GM21529 (cell line): Measurements from ENCODE around the gene PSG4.
"Not testable (repeated sequence)": the region's sequence is repeated elsewhere in the genome, so short reads cannot be mapped to it uniquely, and the experiment has no call there.

Experiments
- ATAC-seq: cut with Tn5 transposase; IDR thresholded peaks from one replicate; pipeline ENCODE4 v1.9.1; 2021; ENCODE audit not compliant: unreplicated experiment

The PSG4 gene

DNA sequence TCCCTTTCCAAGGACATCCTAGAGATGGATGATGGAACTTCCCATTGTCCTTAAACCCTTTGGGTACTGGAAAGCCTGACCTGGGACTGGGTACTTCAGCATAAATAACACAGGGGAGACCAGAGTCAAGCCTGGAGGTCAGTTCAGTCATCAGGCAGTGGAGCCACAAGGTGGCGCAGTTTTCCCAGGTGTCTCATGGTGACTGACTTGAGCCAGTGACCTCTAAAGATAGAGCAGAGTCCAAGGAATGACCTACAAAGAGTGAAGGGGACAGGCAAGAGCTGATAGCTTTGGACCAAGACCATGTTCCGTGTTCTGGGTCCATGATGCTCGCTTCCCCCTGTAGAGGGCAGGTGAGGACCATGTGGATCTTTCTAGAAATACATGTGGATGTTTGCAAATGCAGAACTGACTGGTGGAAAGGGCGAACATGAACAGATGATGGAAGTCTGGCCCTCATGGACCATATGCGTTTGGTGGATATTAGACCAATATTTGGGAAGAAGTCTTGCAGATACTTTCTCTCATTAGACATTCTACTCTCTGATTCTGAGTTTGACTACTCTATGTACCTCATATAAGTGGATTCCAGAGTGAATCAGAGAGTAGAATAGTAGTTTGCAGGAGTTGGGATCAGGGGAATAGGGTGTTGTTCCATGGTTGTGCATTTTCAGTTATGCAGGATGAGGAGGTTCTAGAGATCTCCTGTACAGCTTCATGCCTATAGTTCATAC is 6.6 kb downstream of the PSG4 start:
- not testable (repeated sequence) for ATAC-seq

DNA sequence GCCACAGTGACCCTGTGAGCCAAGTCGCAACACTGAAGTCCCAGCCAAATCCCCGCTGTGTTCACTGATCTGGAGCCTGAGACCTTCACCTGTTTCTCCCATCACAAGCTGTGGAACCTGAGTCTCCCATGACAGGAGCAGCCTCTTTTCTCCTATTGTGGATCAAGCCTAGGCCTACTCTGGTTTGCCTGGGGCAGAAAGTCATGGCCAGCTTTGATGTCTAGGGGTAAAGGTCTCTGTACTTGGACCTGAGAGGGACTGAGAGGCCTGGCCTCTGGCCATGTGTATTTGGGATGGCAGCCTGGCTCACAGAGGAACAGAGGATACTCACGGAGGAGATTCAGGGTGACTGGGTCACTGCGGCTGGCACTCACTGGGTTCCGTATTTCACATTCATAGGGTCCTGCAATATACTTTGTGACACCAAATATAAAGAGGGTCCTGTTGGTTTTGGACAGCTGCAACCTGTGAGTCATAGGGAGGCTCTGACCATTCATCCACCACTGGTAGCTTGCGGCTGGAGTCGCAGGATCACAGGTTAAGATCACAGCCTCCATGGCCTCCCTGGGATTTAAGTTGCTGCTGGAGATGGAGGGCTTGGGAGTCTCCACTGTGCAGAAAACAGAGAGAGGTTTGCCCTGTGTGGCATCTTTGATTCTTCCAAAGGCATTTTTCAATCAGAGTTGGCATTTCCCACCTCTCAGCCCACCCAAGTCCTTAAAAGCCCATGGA is 7.6 kb downstream of the PSG4 start:
- ATAC-seq = not testable (repeated sequence)

DNA sequence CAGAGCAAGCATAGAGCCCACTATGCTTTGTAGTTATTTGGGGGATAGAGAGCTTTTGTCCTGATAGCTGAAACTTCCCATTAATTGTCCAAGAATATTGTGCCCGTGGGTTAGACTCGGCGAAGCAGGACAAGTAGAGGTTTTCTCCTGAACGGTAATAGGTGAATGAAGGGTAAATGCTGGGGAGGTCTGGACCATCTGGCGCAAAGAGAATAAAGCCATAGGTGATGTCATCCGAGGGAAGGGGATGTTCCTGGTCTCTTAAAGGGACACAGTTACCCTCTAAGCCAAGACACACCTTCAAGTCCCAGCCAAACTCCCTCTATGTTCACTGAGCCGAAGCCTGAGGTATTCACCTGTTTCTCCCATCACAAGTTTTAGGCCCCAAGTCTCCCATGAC is 11.0 kb downstream of the PSG4 start:
- not testable (repeated sequence) for ATAC-seq

DNA sequence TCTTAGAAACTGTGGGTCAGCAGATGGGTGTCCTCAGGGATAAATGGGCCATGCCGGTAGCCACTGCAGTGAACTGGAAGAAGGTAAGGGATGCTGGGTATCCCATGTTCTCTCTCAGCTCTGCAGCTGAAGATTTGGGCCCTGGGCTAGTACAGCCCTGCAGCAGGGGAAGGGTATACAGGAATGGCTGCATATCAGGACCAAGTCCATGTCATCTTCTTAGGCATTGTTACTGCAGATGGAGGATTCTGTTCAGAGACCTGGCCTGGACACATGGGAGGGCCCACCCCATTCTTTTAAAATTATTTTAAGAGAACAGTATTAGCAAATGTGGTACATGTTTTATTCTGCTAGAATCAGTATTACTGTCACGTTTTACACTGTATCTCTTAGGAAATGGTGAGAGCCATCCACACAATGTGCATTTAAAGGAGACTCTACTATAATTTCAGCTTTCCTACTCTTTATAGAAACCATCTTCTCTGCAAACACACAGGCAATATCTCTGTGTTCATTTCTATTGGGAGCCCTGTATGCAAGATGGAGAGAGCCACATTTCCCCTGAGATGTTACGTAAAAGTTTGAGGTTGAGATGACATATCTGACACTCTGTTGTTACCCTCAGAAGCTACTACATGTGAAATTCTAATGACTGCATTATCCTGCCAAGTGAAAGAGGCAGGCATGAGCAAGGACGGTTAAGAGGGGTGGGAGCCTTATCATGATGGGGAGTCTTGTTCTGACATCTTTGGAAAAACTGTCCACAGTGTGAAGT is 12.9 kb downstream of the PSG4 start:
- ATAC-seq = not testable (repeated sequence)

DNA sequence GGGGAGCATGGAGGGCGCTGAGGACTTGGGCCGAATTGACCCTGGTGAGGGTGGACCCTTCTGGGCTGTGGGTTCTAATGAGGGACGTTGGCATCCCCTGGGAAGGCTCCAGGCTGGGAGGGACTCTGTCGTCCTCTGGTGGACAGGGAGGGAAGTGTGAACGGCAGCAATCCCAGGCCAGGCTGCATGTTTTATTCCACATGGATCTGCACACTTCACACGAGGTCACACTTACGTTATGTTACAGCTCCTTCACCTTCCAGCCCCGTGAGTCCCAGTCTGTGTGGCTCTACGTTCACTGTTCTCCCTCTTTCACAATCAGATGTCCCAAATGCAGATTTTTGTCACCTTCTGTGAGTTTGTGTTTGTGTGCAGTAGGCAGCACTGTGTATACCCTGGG is 17.3 kb downstream of the PSG4 start:
- not testable (repeated sequence) for ATAC-seq

DNA sequence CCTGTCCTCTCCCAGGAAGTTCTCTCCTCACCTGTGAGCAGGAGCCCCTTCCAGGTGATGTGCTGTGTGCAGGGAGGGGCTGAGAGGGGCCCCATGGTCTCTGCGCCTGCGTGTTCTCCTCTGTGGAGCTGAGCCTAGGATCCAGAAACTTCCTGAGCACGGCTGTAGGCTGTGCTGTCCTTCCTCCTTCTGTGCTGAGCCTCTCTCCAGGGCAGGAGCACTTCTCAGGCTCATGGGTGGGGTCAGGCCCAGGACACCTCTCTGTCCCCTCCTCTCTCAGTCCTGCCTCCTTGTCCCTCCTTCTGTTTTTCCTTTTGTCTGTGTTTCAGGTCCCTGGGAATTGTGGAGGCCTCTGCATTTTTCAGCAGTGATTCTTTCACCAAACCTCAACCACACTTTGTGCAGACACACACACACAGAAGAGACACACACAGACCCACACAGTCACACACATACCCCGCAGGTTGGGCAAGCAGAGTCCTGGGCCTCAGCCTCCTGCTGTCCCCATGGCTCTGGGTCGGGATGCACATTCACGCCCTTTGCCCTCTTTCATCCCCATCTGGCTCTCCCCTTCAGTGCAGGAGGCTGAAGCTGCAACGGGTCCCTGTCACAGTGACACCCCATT is 19.0 kb downstream of the PSG4 start, which contains the start of gene PSG5:
Gene PSG5 (minus strand): TSS at position 226 of the 625 bp plus-strand sequence. CDS start 131 bp downstream, at position 95.
- ATAC-seq = not testable (repeated sequence)

DNA sequence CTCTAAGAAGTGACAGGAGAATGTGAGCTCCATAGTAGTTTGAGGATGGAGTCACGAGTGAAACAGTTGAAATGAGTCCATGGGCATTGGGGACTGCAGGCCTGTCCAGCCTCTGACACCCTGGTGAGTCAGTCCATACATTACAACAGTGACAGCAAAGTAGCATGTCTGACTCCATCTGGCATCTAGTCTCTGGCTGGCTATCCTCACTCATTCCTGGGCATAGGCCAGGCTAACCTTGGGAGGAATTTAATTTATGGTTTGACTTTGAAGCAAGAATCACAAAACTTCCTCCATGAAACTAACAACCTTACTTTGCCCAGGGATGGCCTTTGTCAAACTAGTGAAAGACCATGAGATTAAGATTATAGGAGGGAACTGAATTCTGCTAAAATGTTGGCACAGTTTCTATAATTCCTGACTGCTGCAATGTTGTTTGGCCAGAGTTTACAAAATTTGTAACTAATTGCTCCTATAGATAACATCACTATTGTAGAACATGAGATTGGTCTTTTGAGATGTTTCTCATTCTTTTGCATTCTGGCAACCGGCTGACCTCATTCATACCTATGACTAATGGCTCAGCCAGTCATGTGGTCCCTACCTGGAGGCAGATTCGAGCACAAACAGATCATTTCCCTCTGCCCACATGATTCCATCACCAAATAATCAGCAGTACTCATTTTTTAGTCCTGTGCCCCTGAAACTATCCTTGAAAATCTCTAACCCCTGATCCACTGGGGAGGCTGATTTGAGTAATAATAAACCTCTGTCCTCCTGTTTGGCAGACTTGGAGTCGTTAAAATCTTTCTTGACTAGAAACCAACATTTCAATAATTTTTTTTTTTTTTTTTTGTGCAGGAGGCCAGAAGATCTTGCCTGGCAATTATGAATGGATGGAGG is 23.3 kb downstream of the PSG4 start:
- not testable (repeated sequence) for ATAC-seq

DNA sequence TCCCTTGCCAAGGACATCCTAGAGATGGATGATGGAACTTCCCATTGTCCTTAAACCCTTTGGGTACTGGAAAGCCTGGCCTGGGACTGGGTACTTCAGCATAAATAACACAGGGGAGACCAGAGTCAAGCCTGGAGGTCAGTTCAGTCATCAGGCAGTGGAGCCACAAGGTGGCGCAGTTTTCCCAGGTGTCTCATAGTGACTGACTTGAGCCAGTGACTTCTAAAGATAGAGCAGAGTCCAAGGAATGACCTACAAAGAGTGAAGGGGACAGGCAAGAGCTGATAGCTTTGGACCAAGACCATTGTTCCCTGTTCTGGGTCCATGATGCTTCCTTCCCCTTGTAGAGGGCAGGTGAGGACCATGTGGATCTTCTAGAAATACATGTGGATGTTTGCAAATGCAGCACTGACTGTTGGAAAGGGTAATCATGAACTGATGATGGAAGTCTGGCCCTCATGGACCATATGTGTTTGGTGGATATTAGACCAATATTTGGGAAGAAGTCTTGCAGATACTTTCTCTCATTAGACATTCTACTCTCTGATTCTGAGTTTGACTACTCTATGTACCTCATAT is 25.8 kb downstream of the PSG4 start:
- not testable (repeated sequence) for ATAC-seq

DNA sequence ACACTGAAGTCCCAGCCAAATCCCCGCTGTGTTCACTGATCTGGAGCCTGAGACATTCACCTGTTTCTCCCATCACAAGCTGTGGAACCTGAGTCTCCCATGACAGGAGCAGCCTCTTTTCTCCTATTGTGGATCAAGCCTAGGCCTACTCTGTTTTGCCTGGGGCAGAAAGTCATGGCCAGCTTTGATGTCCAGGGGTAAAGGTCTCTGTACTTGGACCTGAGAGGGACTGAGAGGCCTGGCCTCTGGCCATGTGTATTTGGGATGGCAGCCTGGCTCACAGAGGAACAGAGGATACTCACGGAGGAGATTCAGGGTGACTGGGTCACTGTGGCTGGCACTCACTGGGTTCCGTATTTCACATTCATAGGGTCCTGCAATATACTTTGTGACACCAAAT is 26.9 kb downstream of the PSG4 start:
- ATAC-seq = not testable (repeated sequence)

DNA sequence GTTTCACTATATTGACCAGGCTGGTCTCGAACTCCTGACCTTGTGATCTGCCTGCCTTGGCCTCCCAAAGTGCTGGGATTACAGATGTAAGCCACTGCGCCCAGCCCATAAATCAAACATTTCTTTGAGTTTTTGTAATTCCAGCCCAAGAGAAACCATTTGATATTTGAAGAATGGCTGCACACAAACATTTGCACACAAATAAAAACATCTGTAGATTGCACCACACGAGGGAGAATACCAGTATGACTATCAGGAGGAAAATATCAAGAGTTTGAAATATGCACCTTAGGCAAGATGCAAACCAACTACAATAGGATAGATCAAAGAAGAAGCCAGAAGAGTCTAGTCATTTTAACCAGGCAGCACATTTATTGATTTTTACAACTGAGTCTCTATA is 39.5 kb downstream of the PSG4 start:
- ATAC-seq = not testable (repeated sequence)

DNA sequence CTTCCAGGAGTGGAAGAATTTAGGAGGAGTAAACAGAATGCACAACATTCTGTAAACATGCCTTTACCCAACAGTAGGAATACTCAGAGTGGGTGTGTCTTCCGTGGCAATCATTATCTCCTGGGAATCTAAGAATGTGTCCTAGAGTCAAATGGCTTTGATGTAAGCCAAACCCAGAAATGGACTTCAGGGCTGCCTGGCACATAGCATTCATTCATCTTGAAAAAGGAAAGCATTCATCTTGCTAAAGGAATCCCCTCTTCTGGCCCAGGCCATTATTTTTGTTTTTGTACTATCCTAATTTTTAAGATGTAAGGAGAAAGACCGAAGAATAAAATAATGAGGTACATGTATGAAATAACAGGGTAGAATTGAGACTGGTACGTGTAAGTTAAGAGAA is 42.3 kb downstream of the PSG4 start:
- ATAC-seq = not testable (repeated sequence)

DNA sequence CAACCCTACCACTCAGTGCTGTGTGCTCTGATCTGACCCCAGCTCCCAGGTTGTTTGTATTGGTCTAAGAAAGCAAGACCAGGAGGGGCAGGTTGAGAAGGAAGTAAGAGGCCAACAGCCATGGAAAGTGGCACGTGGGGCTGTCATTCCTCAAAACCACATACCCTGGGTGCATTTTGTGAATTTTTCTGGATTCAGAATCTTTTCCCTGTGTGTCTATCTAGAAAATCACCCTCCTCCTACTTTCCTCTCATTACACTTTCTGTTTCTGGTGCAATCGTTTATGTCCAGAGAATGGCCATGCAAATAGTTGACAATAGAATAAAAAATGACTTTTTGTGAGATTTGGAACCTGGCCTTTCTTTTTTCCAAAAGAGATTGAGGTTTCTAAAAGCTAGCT is 43.2 kb downstream of the PSG4 start:
- not testable (repeated sequence) for ATAC-seq

DNA sequence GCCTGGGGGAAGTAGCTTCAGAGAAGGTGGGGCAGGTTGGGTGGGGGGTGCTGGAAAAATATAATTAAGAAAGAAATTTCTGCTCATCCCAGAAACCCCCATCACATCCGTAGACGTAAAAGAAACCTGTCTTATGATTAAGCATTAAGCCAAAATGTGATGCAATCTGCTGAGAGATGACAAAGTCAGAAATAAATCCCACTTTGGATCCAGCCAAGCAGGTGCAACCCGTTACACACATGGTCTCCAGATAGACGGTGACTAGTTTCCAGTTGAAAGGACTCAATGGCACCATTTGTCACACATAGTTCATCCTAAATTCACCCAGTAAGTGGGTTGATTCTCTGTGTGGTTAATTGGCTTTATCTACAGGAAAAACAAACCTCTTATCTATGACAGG is 53.2 kb downstream of the PSG4 start:
- no peak for ATAC-seq

DNA sequence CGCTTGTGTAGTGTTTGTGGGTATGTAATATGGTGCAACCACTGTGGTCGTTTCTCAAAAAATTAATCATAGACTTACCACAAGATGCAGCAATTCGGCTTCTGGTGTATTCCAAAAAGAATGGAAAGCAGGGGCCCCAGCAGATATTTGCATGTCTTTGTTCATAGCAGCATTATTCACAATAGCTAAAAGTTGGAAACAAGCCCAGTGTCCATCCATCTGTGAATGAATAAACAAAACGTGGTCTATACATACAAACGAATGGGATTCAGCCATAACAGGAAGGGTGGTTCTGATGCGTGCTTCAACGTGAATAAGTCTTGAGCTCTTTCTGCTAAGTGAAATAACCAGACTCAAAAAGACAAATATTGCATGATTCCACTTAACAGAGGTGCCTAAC is 55.6 kb downstream of the PSG4 start:
- ATAC-seq = not testable (repeated sequence)

DNA sequence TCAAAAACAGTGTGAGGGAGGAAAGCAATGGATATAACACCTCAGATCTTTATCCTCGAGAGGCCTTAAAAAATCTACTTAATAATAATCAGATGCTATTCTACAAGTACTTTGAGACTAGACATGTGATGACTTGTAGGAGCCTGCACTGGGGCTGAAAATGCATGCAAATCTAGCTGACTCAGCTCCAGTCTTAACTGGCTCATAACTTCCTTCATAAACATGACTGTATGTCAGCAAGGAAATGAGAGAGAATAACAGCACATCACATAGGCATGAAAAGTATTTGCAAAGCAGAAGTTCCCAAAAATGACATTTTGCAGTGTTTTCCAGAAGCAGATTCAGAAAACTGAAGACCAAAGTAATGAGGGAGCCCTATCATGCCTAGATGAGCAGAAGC is 57.2 kb downstream of the PSG4 start:
- no peak for ATAC-seq
